ENCODE data around the gene ATP8B4. TPM values are rescaled to one million over a fixed set of nuclear protein-coding genes. Genes with fewer than 3 reads are reported as not detected.

The ATP8B4 gene
- total RNA-seq, 4 donors from 2014 or later = 5.2 to 24.3 (median 7.6) TPM

DNA sequence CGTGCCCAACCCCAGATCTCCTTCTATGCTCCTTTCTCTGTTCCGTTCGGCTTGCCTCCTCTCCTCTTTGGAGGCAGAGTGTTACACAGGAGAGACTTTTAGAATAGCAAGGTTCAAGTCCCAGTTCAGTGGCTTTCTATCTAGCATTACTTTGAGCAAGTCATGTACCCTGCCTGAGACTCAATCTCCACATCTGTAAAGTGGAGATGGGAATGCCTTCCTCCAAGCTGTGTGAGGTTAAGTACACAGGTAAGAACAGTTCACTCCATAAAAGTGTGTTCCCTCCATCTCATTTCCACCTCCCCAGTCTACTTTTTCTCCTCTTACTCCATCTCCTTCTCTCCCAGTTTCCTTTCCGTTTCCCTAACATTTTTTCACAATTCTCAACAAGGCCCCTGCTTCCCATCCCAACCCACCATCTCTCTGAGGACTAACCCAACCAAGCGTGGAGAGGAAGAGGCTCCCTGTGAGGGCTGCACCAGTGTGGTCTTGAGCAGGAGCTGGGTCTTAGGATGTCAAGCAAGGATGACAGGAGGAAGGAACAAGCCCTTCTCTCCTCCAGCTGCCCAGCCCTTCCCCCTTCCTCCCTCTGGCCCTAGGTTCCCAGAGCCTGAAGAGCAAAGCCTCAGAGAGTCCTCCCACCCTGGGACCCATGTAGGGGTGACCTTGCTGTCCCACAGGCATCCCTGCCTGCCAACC is 6.4 kb downstream of the ATP8B4 start:
- Histone ChIP-seq H3K4me1 (peaks cover 10 to 11% of the 10 kb centered on the region in 2 donors), H3K27me3 (no peaks in the 10 kb centered on the region), H3K27ac (no peak overlapping the region), H3K9me3 (no peaks in the 10 kb centered on the region), H3K4me3 (replicated peaks in 1 of 3) (no peak overlapping the region), H3K36me3 (no peaks in the 10 kb centered on the region)
- no peak for DNase-seq
- TF ChIP-seq POLR2A (IDR thresholded peaks at IDR 0.05) (no peak), CTCF (IDR thresholded peaks at IDR 0.05) (no peak)
- intact Hi-C loops (cut with DNase I) = no loop called here
- 82 to 86% methylated on average over 5 of the region's 5 CpGs for WGBS, 2 donors

DNA sequence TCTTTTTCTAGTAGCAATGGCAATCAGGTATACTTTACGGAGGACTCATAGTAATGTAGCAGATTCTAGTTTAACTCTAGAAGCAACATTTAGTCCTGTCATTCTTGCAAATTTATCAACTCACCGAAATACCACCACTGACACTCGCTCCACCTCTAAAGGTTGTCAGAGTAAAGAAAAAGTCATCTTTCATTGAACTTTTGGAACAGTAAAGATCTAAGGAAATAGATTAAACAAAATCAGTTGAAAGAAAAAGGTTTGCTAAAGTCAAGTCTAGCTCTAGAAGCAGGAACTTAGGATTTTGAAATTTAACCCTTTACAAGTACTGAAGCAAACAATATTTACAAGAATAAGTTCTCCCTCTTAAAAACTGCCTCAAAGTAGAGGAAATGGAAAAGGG is 8.7 kb downstream of the ATP8B4 start:
- WGBS, 2 donors = 92 to 93% methylated on average over 3 of the region's 3 CpGs

DNA sequence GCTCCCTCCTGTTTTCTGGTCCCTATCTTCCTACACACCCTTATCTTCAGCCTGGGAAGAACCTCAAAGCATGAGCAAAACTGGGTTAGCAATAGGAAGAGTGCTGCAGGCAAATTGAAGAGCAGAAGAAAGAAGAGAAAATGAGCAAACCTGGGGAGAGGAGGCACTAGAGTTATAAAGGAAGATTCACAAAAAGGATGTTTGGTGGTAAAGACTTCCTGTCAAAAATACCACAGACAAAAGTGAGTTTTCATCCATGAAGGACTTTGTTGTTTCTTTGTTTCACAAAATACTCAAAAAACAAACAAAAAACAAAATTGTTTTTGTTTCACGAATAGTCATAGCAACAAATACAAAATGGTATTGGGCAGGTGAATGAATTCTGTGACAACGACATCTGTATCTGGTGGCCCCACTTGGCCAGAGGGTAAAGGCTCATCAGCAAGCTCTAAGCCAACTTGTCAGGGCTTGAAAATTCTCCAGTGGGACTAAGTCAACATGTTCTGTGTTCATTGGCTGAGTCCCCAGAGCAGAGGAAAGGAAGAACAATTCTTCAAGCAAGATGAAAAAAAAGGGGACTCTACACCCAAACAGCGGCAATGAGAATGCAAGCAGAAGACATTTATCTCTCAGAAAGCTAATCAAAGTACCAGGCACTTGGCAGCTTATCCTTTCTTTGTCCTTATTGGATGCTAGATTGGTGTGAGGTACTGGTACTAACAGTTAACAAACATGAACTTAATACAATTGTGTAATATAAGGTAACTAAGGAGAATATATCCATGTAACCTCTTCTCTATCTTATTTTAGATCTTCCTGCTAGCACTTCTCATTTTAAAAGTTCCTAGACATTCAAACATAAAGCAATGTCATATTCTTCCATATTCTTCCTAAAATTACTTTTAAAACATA is 9.7 kb downstream of the ATP8B4 start:
- H3K4me3 ChIP-seq (replicated peaks in 1 of 3) = no peak overlapping the region
- peaks cover 10 to 11% of the 10 kb centered on the region in 2 donors for H3K4me1 ChIP-seq
- H3K9me3 ChIP-seq = no peaks in the 10 kb centered on the region
- no peaks in the 10 kb centered on the region for H3K27me3 ChIP-seq
- intact Hi-C loops (cut with DNase I) = no loop called here
- 13 to 19% methylated on average over 3 of the region's 3 CpGs for WGBS, 2 donors
- peak; percentile 35 to 49 for DNase-seq
- H3K36me3 ChIP-seq = no peaks in the 10 kb centered on the region
- TF ChIP-seq CTCF (IDR thresholded peaks at IDR 0.05) (no peak), POLR2A (IDR thresholded peaks at IDR 0.05) (no peak)
- H3K27ac ChIP-seq = no peak overlapping the region

More for the DNA sequence above, 8.7 kb downstream of the ATP8B4 start:
- intact Hi-C loops (cut with DNase I) = no loop called here
- no peak for DNase-seq
- Histone ChIP-seq H3K4me1 (peaks cover 10 to 11% of the 10 kb centered on the region in 2 donors), H3K27ac (no peak overlapping the region), H3K36me3 (no peaks in the 10 kb centered on the region), H3K27me3 (no peaks in the 10 kb centered on the region), H3K9me3 (no peaks in the 10 kb centered on the region), H3K4me3 (replicated peaks in 1 of 3) (no peak overlapping the region)
- TF ChIP-seq CTCF (IDR thresholded peaks at IDR 0.05) = no peak
- no peak for TF ChIP-seq POLR2A (IDR thresholded peaks at IDR 0.05)

DNA sequence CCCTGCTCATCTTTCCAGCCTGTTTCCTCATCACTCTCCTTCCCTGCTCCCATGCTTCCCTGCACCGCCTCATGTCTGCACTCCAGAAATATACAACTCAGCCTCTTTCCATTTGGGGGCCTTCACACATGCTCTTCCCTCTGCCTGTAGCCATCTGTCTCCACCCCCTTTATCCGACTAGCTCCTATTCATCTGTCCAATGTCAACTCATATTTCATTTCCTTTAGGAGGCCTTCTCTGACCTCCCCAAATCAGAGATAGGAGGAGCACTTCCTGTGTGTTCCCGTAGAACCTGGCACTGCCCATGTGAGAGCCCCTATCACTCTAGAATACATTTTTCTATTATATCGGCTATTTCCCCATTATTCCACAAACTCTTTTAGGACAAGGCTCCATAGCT is 10.6 kb downstream of the ATP8B4 start:
- Histone ChIP-seq H3K27me3 (no peaks in the 10 kb centered on the region), H3K4me1 (peaks cover 10 to 11% of the 10 kb centered on the region in 2 donors), H3K4me3 (replicated peaks in 1 of 3) (no peak overlapping the region), H3K9me3 (no peaks in the 10 kb centered on the region), H3K27ac (no peak overlapping the region), H3K36me3 (no peaks in the 10 kb centered on the region)
- no peak for DNase-seq
- intact Hi-C loops (cut with DNase I) = no loop called here
- TF ChIP-seq POLR2A (IDR thresholded peaks at IDR 0.05) (no peak), CTCF (IDR thresholded peaks at IDR 0.05) (no peak)
- 79 to 84% methylated on average over 4 of the region's 4 CpGs for WGBS, 2 donors

Data from thyroid gland (tissue), 4 donors.